ENCODE measurements around the gene MDH1. TPM values are rescaled to one million over a fixed set of nuclear protein-coding genes. Genes with fewer than 3 reads are reported as not detected.
"Not testable (repeated sequence)": the region's sequence is repeated elsewhere in the genome, so short reads cannot be mapped to it uniquely, and the experiment has no call there.

The MDH1 gene
- total and polyA plus RNA-seq, 2 experiments from 2014 or later: 158 to 278 TPM

GRCh38 chr2:63622751-63623150 lies 34.0 kb downstream of the MDH1 start:
- Histone ChIP-seq H3K36me3 (ENCODE audit: low read depth) (no peaks in the 10 kb centered on the region), H3F3A (ENCODE audit: insufficient read depth) (no peaks in the 10 kb centered on the region), H3K4me1 (ENCODE audit: insufficient read depth) (no peaks in the 10 kb centered on the region), H3K9me2 (ENCODE audit: insufficient read depth) (no peaks in the 10 kb centered on the region), H3K4me2 (ENCODE audit: unreplicated experiment) (no peak overlapping the region), H3K4me3 (no peak overlapping the region), H3K9ac (no peak overlapping the region), H3K27me3 (replicated peaks; ENCODE audit: insufficient read depth) (no peaks in the 10 kb centered on the region), H3K9me3 (ENCODE audit: low read depth) (no peaks in the 10 kb centered on the region), H2AFZ (no peak overlapping the region), H3K79me2 (ENCODE audit: insufficient read depth) (no peaks in the 10 kb centered on the region), H4K20me1 (ENCODE audit: insufficient read depth) (no peaks in the 10 kb centered on the region), H3K27ac (no peak overlapping the region)
- WGBS, 2 experiments (ENCODE audit: low coverage in 1 of 2, low lambda C conversion rate in 2 of 2, missing lambda C conversion rate in 2 of 2): 86 to 92% methylated on average over 11 to 31 of the region's 31 CpGs
- in situ Hi-C loops (cut with MboI): no loop called here
- no peak for DNase-seq
- TF ChIP-seq EZH2 (IDR thresholded peaks at IDR 0.05; ENCODE audit: insufficient read depth, poor library complexity, severe bottlenecking) (no peak), EZH2phosphoT487 (IDR thresholded peaks at IDR 0.05; ENCODE audit: insufficient read depth, low read depth) (no peak)

GRCh38 chr2:63623763-63624162 lies 35.0 kb downstream of the MDH1 start:
- H3K4me1 ChIP-seq (ENCODE audit: insufficient read depth); DNase-seq; H3K27me3 ChIP-seq (replicated peaks; ENCODE audit: insufficient read depth); H3K9me2 ChIP-seq (ENCODE audit: insufficient read depth); H4K20me1 ChIP-seq (ENCODE audit: insufficient read depth); H3K4me3 ChIP-seq; H3K9me3 ChIP-seq (ENCODE audit: low read depth); H3K36me3 ChIP-seq (ENCODE audit: low read depth); H3K4me2 ChIP-seq (ENCODE audit: unreplicated experiment); H2AFZ ChIP-seq; H3K79me2 ChIP-seq (ENCODE audit: insufficient read depth); H3K9ac ChIP-seq; H3F3A ChIP-seq (ENCODE audit: insufficient read depth); H3K27ac ChIP-seq; in situ Hi-C loops (cut with MboI): not testable (repeated sequence)
- 58 to 64% methylated on average over 2 of the region's 2 CpGs for WGBS, 2 experiments (ENCODE audit: low coverage in 1 of 2, low lambda C conversion rate in 2 of 2, missing lambda C conversion rate in 2 of 2)

- no peak for DNase-seq
- in situ Hi-C loops (cut with MboI): no loop called here
- Histone ChIP-seq H3K27me3 (replicated peaks; ENCODE audit: insufficient read depth) (no peaks in the 10 kb centered on the region), H3K9me3 (ENCODE audit: low read depth) (no peaks in the 10 kb centered on the region), H2AFZ (no peak overlapping the region), H3K36me3 (ENCODE audit: low read depth) (no peaks in the 10 kb centered on the region), H3K27ac (no peak overlapping the region), H3K9me2 (ENCODE audit: insufficient read depth) (no peaks in the 10 kb centered on the region), H3K9ac (no peak overlapping the region), H3K4me1 (ENCODE audit: insufficient read depth) (no peaks in the 10 kb centered on the region), H4K20me1 (ENCODE audit: insufficient read depth) (no peaks in the 10 kb centered on the region), H3K4me3 (no peak overlapping the region), H3K79me2 (ENCODE audit: insufficient read depth) (no peaks in the 10 kb centered on the region), H3F3A (ENCODE audit: insufficient read depth) (no peaks in the 10 kb centered on the region), H3K4me2 (ENCODE audit: unreplicated experiment) (no peak overlapping the region)
- TF ChIP-seq EZH2 (IDR thresholded peaks at IDR 0.05; ENCODE audit: insufficient read depth, poor library complexity, severe bottlenecking) (no peak), EZH2phosphoT487 (IDR thresholded peaks at IDR 0.05; ENCODE audit: insufficient read depth, low read depth) (no peak)
- WGBS, 2 experiments (ENCODE audit: low coverage in 1 of 2, low lambda C conversion rate in 2 of 2, missing lambda C conversion rate in 2 of 2): 89 to 90% methylated on average over 15 of the region's 15 CpGs
Observed at GRCh38 chr2:63627866-63628265, 39.1 kb downstream of the MDH1 start.

- H3K9ac ChIP-seq: no peak overlapping the region
- H3F3A ChIP-seq (ENCODE audit: insufficient read depth): no peaks in the 10 kb centered on the region
- WGBS, 2 experiments (ENCODE audit: low coverage in 1 of 2, low lambda C conversion rate in 2 of 2, missing lambda C conversion rate in 2 of 2): 88 to 92% methylated on average over 1 of the region's 1 CpG
- H4K20me1 ChIP-seq (ENCODE audit: insufficient read depth): no peaks in the 10 kb centered on the region
- DNase-seq: no peak
- no peak overlapping the region for H3K4me2 ChIP-seq (ENCODE audit: unreplicated experiment)
- no peaks in the 10 kb centered on the region for H3K9me3 ChIP-seq (ENCODE audit: low read depth)
- H3K4me3 ChIP-seq: no peak overlapping the region
- in situ Hi-C loops (cut with MboI): no loop called here
- no peaks in the 10 kb centered on the region for H3K36me3 ChIP-seq (ENCODE audit: low read depth)
- H3K27ac ChIP-seq: no peak overlapping the region
- H3K4me1 ChIP-seq (ENCODE audit: insufficient read depth): no peaks in the 10 kb centered on the region
- no peak overlapping the region for H2AFZ ChIP-seq
- TF ChIP-seq EZH2phosphoT487 (IDR thresholded peaks at IDR 0.05; ENCODE audit: insufficient read depth, low read depth) (no peak), EZH2 (IDR thresholded peaks at IDR 0.05; ENCODE audit: insufficient read depth, poor library complexity, severe bottlenecking) (no peak)
- H3K9me2 ChIP-seq (ENCODE audit: insufficient read depth): no peaks in the 10 kb centered on the region
- H3K27me3 ChIP-seq (replicated peaks; ENCODE audit: insufficient read depth): no peaks in the 10 kb centered on the region
- H3K79me2 ChIP-seq (ENCODE audit: insufficient read depth): no peaks in the 10 kb centered on the region
Observed at GRCh38 chr2:63628403-63628942, 39.7 kb downstream of the MDH1 start.

- Histone ChIP-seq H3K4me2 (ENCODE audit: unreplicated experiment) (no peak overlapping the region), H3K79me2 (ENCODE audit: insufficient read depth) (no peaks in the 10 kb centered on the region), H3K4me3 (no peak overlapping the region), H3K9ac (no peak overlapping the region), H3K9me2 (ENCODE audit: insufficient read depth) (no peaks in the 10 kb centered on the region), H2AFZ (no peak overlapping the region), H3F3A (ENCODE audit: insufficient read depth) (no peaks in the 10 kb centered on the region), H3K4me1 (ENCODE audit: insufficient read depth) (no peaks in the 10 kb centered on the region), H3K27ac (no peak overlapping the region), H3K27me3 (replicated peaks; ENCODE audit: insufficient read depth) (no peaks in the 10 kb centered on the region), H4K20me1 (ENCODE audit: insufficient read depth) (no peaks in the 10 kb centered on the region), H3K36me3 (ENCODE audit: low read depth) (no peaks in the 10 kb centered on the region), H3K9me3 (ENCODE audit: low read depth) (peaks cover 10% of the 10 kb centered on the region)
- 20 to 35% methylated on average over 1 of the region's 1 CpG for WGBS, 2 experiments (ENCODE audit: low coverage in 1 of 2, low lambda C conversion rate in 2 of 2, missing lambda C conversion rate in 2 of 2)
- DNase-seq: no peak
- TF ChIP-seq EZH2phosphoT487 (IDR thresholded peaks at IDR 0.05; ENCODE audit: insufficient read depth, low read depth) (no peak), EZH2 (IDR thresholded peaks at IDR 0.05; ENCODE audit: insufficient read depth, poor library complexity, severe bottlenecking) (no peak)
- in situ Hi-C loops (cut with MboI): no loop called here
Observed at GRCh38 chr2:63631501-63631900, 42.7 kb downstream of the MDH1 start.
